Naive thymus-derived CD4-positive, alpha-beta T cell (primary cell): ENCODE data around the gene KIAA1671. TPM values are rescaled to one million over a fixed set of nuclear protein-coding genes. Genes with fewer than 3 reads are reported as not detected.

Source experiments
- ATAC-seq: fragments of 150-1000 bp; cut with Tn5 transposase; 2 replicates; pipeline ENCODE4 v1.10.0; 2021; ENCODE audit warnings: mild to moderate bottlenecking, moderate library complexity
- CTCF ChIA-PET: fragments of 350-600 bp; sonication (Branson Sonifier 250); formaldehyde crosslinking; loops from one replicate; lab custom pipeline; 2021; ENCODE audit warnings: antibody characterized with exemption; lab: Charles Lee
- POLR2A ChIA-PET: fragments of 350-600 bp; sonication (Branson Sonifier 250); formaldehyde crosslinking; loops from one replicate; lab custom pipeline; 2021; ENCODE audit warnings: antibody characterized with exemption, inconsistent platforms; lab: Charles Lee
- DNase-seq, 9 donors: peaks; one replicate each; pipeline versions ENCODE4 v3.0.0 to v3.0.0-alpha.2; 2020 to 2022; ENCODE audit warnings: mixed read lengths in 1 of 9
- H3K27ac ChIP-seq: one replicate; pipeline ENCODE4 v1.7.0; 2013; ENCODE audit warnings: mild to moderate bottlenecking, low read depth, low read length, moderate library complexity
- H3K27me3 ChIP-seq, 2 donors: one replicate each; pipeline ENCODE4 v1.7.0; 2013; ENCODE audit warnings: low read length in 2 of 2, mild to moderate bottlenecking in 2 of 2, moderate library complexity in 2 of 2; ENCODE audit not compliant: control insufficient read depth in 2 of 2, insufficient read depth in 2 of 2
- H3K36me3 ChIP-seq, 3 experiments: 1 replicate in 2 of 3; 2 replicates in 1 of 3; pipeline ENCODE4 v1.7.0; 2013; ENCODE audit warnings: low read length in 3 of 3, mild to moderate bottlenecking in 3 of 3, moderate library complexity in 1 of 3; ENCODE audit not compliant: insufficient read depth in 3 of 3, control insufficient read depth in 2 of 3
- H3K4me1 ChIP-seq, 2 donors: one replicate each; pipeline ENCODE4 v1.7.0; 2013; ENCODE audit warnings: low read length in 2 of 2, mild to moderate bottlenecking in 2 of 2, moderate library complexity in 1 of 2; ENCODE audit not compliant: control insufficient read depth in 2 of 2, insufficient read depth in 2 of 2
- H3K4me3 ChIP-seq: 2 replicates; pipeline ENCODE4 v1.7.0; 2013; ENCODE audit warnings: mild to moderate bottlenecking, low read length
- H3K9me3 ChIP-seq, 3 experiments: 1 replicate in 2 of 3; 2 replicates in 1 of 3; pipeline ENCODE4 v1.7.0; 2013; ENCODE audit warnings: low read length in 3 of 3; ENCODE audit not compliant: control insufficient read depth in 2 of 3
- H3K27ac Mint-ChIP-seq, 9 donors: one replicate each; pipeline ENCODE4 v1.8.0; 2020 to 2022; ENCODE audit warnings: mixed read lengths in 9 of 9, mild to moderate bottlenecking in 8 of 9, moderate library complexity in 5 of 9, inconsistent platforms in 2 of 9
- H3K27me3 Mint-ChIP-seq, 5 donors: one replicate each; pipeline ENCODE4 v1.8.0; 2021 to 2022; ENCODE audit warnings: mixed read lengths in 5 of 5, mild to moderate bottlenecking in 1 of 5
- H3K36me3 Mint-ChIP-seq, 5 donors: one replicate each; pipeline ENCODE4 v1.8.0; 2020 to 2022; ENCODE audit warnings: mixed read lengths in 5 of 5, mild to moderate bottlenecking in 3 of 5, inconsistent platforms in 1 of 5
- H3K4me1 Mint-ChIP-seq, 7 donors: one replicate each; pipeline ENCODE4 v1.8.0; 2020 to 2022; ENCODE audit warnings: mixed read lengths in 7 of 7, mild to moderate bottlenecking in 3 of 7, inconsistent platforms in 1 of 7
- H3K4me3 Mint-ChIP-seq, 10 donors: one replicate each; pipeline ENCODE4 v1.8.0; 2020 to 2022; ENCODE audit warnings: mild to moderate bottlenecking in 10 of 10, mixed read lengths in 10 of 10, moderate library complexity in 6 of 10, inconsistent platforms in 2 of 10
- H3K9me3 Mint-ChIP-seq, 11 donors: one replicate each; pipeline ENCODE4 v1.8.0; 2020 to 2022; ENCODE audit warnings: mixed read lengths in 11 of 11, mild to moderate bottlenecking in 4 of 11, inconsistent platforms in 1 of 11, moderate library complexity in 1 of 11
- intact Hi-C, 2 donors: fragments of 100-400 bp; cut with micrococcal nuclease; formaldehyde crosslinking; loops; one replicate each; pipeline ENCODE4 v1.15.1; 2023
- polyA plus RNA-seq, 2 donors: library from polyadenylated mRNA; unstranded; fragments of 300-500 nt; fragmentation: Illumina TruSeq; gene quantifications; one replicate each; pipeline ENCODE4 v1.2.3, GENCODE V29; 2021
- total RNA-seq, 6 experiments: library from RNA in 5 of 6; stranded (reverse) in 5 of 6; gene quantifications; 1 replicate in 5 of 6; 2 replicates in 1 of 6; pipeline ENCODE4 v1.2.3 and lab custom pipeline; 2021 to 2026

The KIAA1671 gene
- total and polyA plus RNA-seq, 7 experiments from 2014 or later, result 0.47 to 19.0 (median 4.2) TPM

GRCh38 chr22:25148149-25148691, 195.7 kb downstream of the KIAA1671 start:
- no peaks in the 10 kb centered on the region for H3K4me1 ChIP-seq
- no peak overlapping the region for H3K27ac Mint-ChIP-seq
- CTCF ChIA-PET, result no interaction called here
- no peaks in the 10 kb centered on the region for H3K27me3 ChIP-seq
- no peaks in the 10 kb centered on the region for H3K36me3 ChIP-seq
- H3K4me3 ChIP-seq, result no peak overlapping the region
- H3K4me1 Mint-ChIP-seq, result peaks cover 0 to 3% (median 0%) of the 10 kb centered on the region in 7 donors
- H3K36me3 Mint-ChIP-seq, result peaks cover 0 to 3% (median 0%) of the 10 kb centered on the region in 5 donors
- no peaks in the 10 kb centered on the region for H3K9me3 Mint-ChIP-seq
- no peak overlapping the region for H3K4me3 Mint-ChIP-seq
- DNase-seq (no peak), ATAC-seq (no peak)
- intact Hi-C loops, result no loop called here
- POLR2A ChIA-PET, result no interaction called here
- no peaks in the 10 kb centered on the region for H3K9me3 ChIP-seq
- H3K27ac ChIP-seq, result no peak overlapping the region
- no peaks in the 10 kb centered on the region for H3K27me3 Mint-ChIP-seq

GRCh38 chr22:25149014-25149413, 196.5 kb downstream of the KIAA1671 start:
- Mint-ChIP-seq H3K36me3 (no peaks in the 10 kb centered on the region), H3K4me1 (peaks cover 0 to 2% (median 0%) of the 10 kb centered on the region in 7 donors), H3K9me3 (no peaks in the 10 kb centered on the region), H3K27ac (no peak overlapping the region), H3K4me3 (no peak overlapping the region), H3K27me3 (no peaks in the 10 kb centered on the region)
- no peak for ATAC-seq
- H3K4me3 ChIP-seq, result no peak overlapping the region
- ChIA-PET POLR2A (no interaction called here), CTCF (no interaction called here)
- intact Hi-C loops, result no loop called here
- no peaks in the 10 kb centered on the region for H3K4me1 ChIP-seq
- no peak for DNase-seq
- H3K9me3 ChIP-seq, result no peaks in the 10 kb centered on the region
- no peak overlapping the region for H3K27ac ChIP-seq
- no peaks in the 10 kb centered on the region for H3K36me3 ChIP-seq
- no peaks in the 10 kb centered on the region for H3K27me3 ChIP-seq

- peak overlapping the region in 1 of 9 donors; percentile 67 for H3K27ac Mint-ChIP-seq
- no peak for ATAC-seq
- Histone ChIP-seq H3K9me3 (no peaks in the 10 kb centered on the region), H3K27ac (no peak overlapping the region), H3K4me3 (no peak overlapping the region), H3K4me1 (no peaks in the 10 kb centered on the region), H3K36me3 (no peaks in the 10 kb centered on the region), H3K27me3 (no peaks in the 10 kb centered on the region)
- ChIA-PET POLR2A (no interaction called here), CTCF (no interaction called here)
- no peak for DNase-seq
- no peak overlapping the region for H3K4me3 Mint-ChIP-seq
- intact Hi-C loops, result no loop called here
- H3K27me3 Mint-ChIP-seq, result no peaks in the 10 kb centered on the region
- peaks cover 0 to 4% (median 0%) of the 10 kb centered on the region in 5 donors for H3K36me3 Mint-ChIP-seq
- H3K4me1 Mint-ChIP-seq, result peaks cover 0 to 3% (median 0%) of the 10 kb centered on the region in 7 donors
- H3K9me3 Mint-ChIP-seq, result no peaks in the 10 kb centered on the region
These were observed 201.6 kb downstream of the KIAA1671 start for GRCh38 chr22:25153961-25154666.

DNA sequence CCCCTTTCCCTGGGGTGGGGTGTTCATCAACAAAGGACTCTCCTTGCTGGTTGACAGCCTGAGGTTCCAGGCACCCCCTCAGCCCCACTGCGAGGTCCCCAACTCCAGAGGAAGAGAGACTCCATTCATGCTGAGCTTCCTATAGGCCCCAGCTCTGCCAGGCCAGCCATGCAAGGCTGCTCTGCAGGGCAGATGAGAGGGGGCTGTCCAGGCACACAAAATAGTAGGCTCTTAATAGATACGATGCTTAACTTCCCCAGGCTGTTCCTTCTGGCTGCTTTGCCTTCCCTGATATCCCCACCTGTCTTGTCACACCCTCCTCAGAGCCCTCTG, 202.1 kb downstream of the KIAA1671 start:
- ATAC-seq (no peak), DNase-seq (no peak)
- intact Hi-C loops, result no loop called here
- CTCF ChIA-PET, result no interaction called here
- Histone ChIP-seq H3K4me3 (no peak overlapping the region), H3K27ac (no peak overlapping the region), H3K36me3 (no peaks in the 10 kb centered on the region), H3K27me3 (no peaks in the 10 kb centered on the region), H3K9me3 (no peaks in the 10 kb centered on the region), H3K4me1 (no peaks in the 10 kb centered on the region)
- no peak overlapping the region for H3K4me3 Mint-ChIP-seq
- peaks cover 0 to 1% (median 0%) of the 10 kb centered on the region in 7 donors for H3K4me1 Mint-ChIP-seq
- POLR2A ChIA-PET, result no interaction called here
- H3K36me3 Mint-ChIP-seq, result peaks cover 0 to 4% (median 0%) of the 10 kb centered on the region in 5 donors
- H3K9me3 Mint-ChIP-seq, result no peaks in the 10 kb centered on the region
- H3K27ac Mint-ChIP-seq, result peak overlapping the region in 1 of 9 donors; percentile 29
- H3K27me3 Mint-ChIP-seq, result no peaks in the 10 kb centered on the region

- H3K4me3 ChIP-seq, result no peak overlapping the region
- no peaks in the 10 kb centered on the region for H3K36me3 ChIP-seq
- no peaks in the 10 kb centered on the region for H3K27me3 Mint-ChIP-seq
- POLR2A ChIA-PET, result no interaction called here
- peaks cover 0 to 4% (median 0%) of the 10 kb centered on the region in 7 donors for H3K4me1 Mint-ChIP-seq
- H3K9me3 Mint-ChIP-seq, result no peaks in the 10 kb centered on the region
- ATAC-seq, result no peak
- peaks cover 0 to 7% (median 0%) of the 10 kb centered on the region in 5 donors for H3K36me3 Mint-ChIP-seq
- no peak for DNase-seq
- H3K4me3 Mint-ChIP-seq, result no peak overlapping the region
- no peak overlapping the region for H3K27ac ChIP-seq
- no peaks in the 10 kb centered on the region for H3K9me3 ChIP-seq
- H3K27me3 ChIP-seq, result no peaks in the 10 kb centered on the region
- H3K4me1 ChIP-seq, result no peaks in the 10 kb centered on the region
- intact Hi-C loops, result no loop called here
- H3K27ac Mint-ChIP-seq, result peak overlapping the region in 1 of 9 donors; percentile 51
- CTCF ChIA-PET, result no interaction called here
These were observed 204.2 kb downstream of the KIAA1671 start for GRCh38 chr22:25156736-25157135.

DNA sequence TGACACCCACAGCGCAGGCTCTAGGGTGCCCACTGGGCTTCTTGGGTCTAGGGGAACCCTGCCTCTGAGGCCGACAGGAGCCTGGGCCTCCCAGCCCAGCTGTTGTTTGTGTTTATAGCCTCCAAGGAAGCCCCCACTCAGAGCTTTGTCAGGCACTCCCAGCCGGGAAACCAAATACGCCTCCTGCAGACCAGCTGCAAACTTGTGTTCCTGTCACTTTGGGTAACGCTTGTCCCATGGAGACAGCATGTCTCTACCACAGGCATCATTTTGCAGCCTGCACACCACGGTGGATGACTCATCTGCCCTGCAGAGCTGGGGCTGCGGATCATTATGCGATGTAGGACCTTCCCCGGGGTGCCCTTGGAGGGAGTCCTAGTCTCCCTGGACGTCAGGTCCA, 206.5 kb downstream of the KIAA1671 start:
- peaks cover 0 to 4% (median 0%) of the 10 kb centered on the region in 7 donors for H3K4me1 Mint-ChIP-seq
- no peaks in the 10 kb centered on the region for H3K27me3 Mint-ChIP-seq
- no peaks in the 10 kb centered on the region for H3K9me3 Mint-ChIP-seq
- ChIA-PET POLR2A (no interaction called here), CTCF (interaction anchor here (1.0 kb wide), 1 partner anchor 14 kb away, joined by 3 read pairs; no protein-coding TSS in a partner anchor)
- no peaks in the 10 kb centered on the region for H3K9me3 ChIP-seq
- H3K27me3 ChIP-seq, result no peaks in the 10 kb centered on the region
- H3K36me3 ChIP-seq, result no peaks in the 10 kb centered on the region
- ATAC-seq (peak; percentile 34), DNase-seq (no peak)
- no peaks in the 10 kb centered on the region for H3K4me1 ChIP-seq
- H3K4me3 Mint-ChIP-seq, result no peak overlapping the region
- no peak overlapping the region for H3K4me3 ChIP-seq
- peaks cover 0 to 7% (median 0%) of the 10 kb centered on the region in 5 donors for H3K36me3 Mint-ChIP-seq
- intact Hi-C loops, result no loop called here
- no peak overlapping the region for H3K27ac ChIP-seq
- no peak overlapping the region for H3K27ac Mint-ChIP-seq
